SK-N-SH treated with all-trans-retinoic acid at 6 μM for 48 hours (cell line): ENCODE data around the gene PAXX.
A peak's percentile ranks its signal among the peaks of the same experiment; 100 is the strongest.

Experiments
- ATAC-seq: fragments of 200-7000 bp; cut with Tn5 transposase; 3 replicates; pipeline ENCODE4 v1.9.1; 2020; ENCODE audit warnings: mild to moderate bottlenecking, moderate library complexity
- ARNTL ChIP-seq: fragments of 450-650 bp; formaldehyde crosslinking; IDR thresholded peaks from 2 replicates; pipeline ENCODE4 v1.5.0; 2020; ENCODE audit warnings: low read depth, mild to moderate bottlenecking, moderate library complexity, borderline replicate concordance
- BACH2 ChIP-seq: fragments of 250-450 bp; sonication (Bioruptor Pico); IDR thresholded peaks from 2 replicates; pipeline ENCODE4 v1.9.0; 2021; ENCODE audit warnings: mild to moderate bottlenecking, borderline replicate concordance
- CSDC2 ChIP-seq: fragments of 250-450 bp; sonication (Bioruptor Pico); IDR thresholded peaks from 2 replicates; pipeline ENCODE4 v1.5.0; 2020; ENCODE audit warnings: mild to moderate bottlenecking, moderate library complexity
- ESRRG ChIP-seq: fragments of 250-450 bp; sonication (Bioruptor Pico); IDR thresholded peaks from 2 replicates; pipeline ENCODE4 v1.6.1; 2021; ENCODE audit warnings: mild to moderate bottlenecking
- GLIS3 ChIP-seq: fragments of 250-450 bp; sonication (Bioruptor Pico); IDR thresholded peaks from 2 replicates; pipeline ENCODE4 v1.5.0; 2020; ENCODE audit warnings: mild to moderate bottlenecking, moderate library complexity
- OSR1 ChIP-seq: fragments of 250-450 bp; sonication (Bioruptor Pico); IDR thresholded peaks from 2 replicates; pipeline ENCODE4 v1.8.0; 2022; ENCODE audit warnings: moderate library complexity, mild to moderate bottlenecking, inconsistent platforms
- RARB ChIP-seq: fragments of 250-450 bp; sonication (Bioruptor Pico); IDR thresholded peaks from 2 replicates; pipeline ENCODE4 v1.8.0; 2021; ENCODE audit warnings: mild to moderate bottlenecking, moderate library complexity
- SNAI2 ChIP-seq: fragments of 250-450 bp; sonication (Bioruptor Pico); IDR thresholded peaks from 2 replicates; pipeline ENCODE4 v1.5.0; 2020; ENCODE audit warnings: mild to moderate bottlenecking, moderate library complexity
- TCF4 ChIP-seq: fragments of 250-450 bp; sonication (Bioruptor Pico); IDR thresholded peaks from 2 replicates; pipeline ENCODE4 v1.8.0; 2021; ENCODE audit warnings: mild to moderate bottlenecking, moderate library complexity, borderline replicate concordance
- ZC3H10 ChIP-seq: fragments of 250-450 bp; sonication (Bioruptor Pico); IDR thresholded peaks from 2 replicates; pipeline ENCODE4 v1.5.1; 2021; ENCODE audit warnings: mild to moderate bottlenecking, moderate library complexity
- ZFP3 ChIP-seq: fragments of 250-450 bp; sonication (Bioruptor Pico); IDR thresholded peaks from 2 replicates; pipeline ENCODE4 v1.5.0; 2020; ENCODE audit warnings: mild to moderate bottlenecking, moderate library complexity
- ZFP30 ChIP-seq: fragments of 450-650 bp; formaldehyde crosslinking; IDR thresholded peaks from 2 replicates; pipeline ENCODE4 v1.5.0; 2022; ENCODE audit warnings: mild to moderate bottlenecking, moderate library complexity
- ZNF70 ChIP-seq: fragments of 450-650 bp; formaldehyde crosslinking; IDR thresholded peaks from 2 replicates; pipeline ENCODE4 v1.5.0; 2020; ENCODE audit warnings: mild to moderate bottlenecking, moderate library complexity
- ZNF8 ChIP-seq: fragments of 450-650 bp; formaldehyde crosslinking; IDR thresholded peaks from 2 replicates; pipeline ENCODE4 v1.5.0; 2020; ENCODE audit warnings: mild to moderate bottlenecking, moderate library complexity
- TF ChIP-seq, protein P1 (sequence below): fragments of 250-450 bp; sonication (Bioruptor Pico); IDR thresholded peaks from 2 replicates; pipeline ENCODE4 v1.8.0; 2021; ENCODE audit warnings: low read depth, mild to moderate bottlenecking, moderate library complexity, borderline replicate concordance
- TF ChIP-seq, protein P2 (sequence below): fragments of 250-450 bp; sonication (Bioruptor Pico); IDR thresholded peaks from 2 replicates; pipeline ENCODE4 v1.5.0; 2020; ENCODE audit warnings: mild to moderate bottlenecking, moderate library complexity
- TF ChIP-seq, protein P3 (sequence below): fragments of 250-450 bp; sonication (Bioruptor Pico); IDR thresholded peaks from 2 replicates; pipeline ENCODE4 v1.8.0; 2020; ENCODE audit warnings: mild to moderate bottlenecking, moderate library complexity, borderline replicate concordance
- TF ChIP-seq, protein P4 (sequence below): fragments of 250-450 bp; sonication (Bioruptor Pico); IDR thresholded peaks from 2 replicates; pipeline ENCODE4 v1.5.1; 2021; ENCODE audit warnings: mild to moderate bottlenecking, moderate library complexity

PAXX gene

DNA sequence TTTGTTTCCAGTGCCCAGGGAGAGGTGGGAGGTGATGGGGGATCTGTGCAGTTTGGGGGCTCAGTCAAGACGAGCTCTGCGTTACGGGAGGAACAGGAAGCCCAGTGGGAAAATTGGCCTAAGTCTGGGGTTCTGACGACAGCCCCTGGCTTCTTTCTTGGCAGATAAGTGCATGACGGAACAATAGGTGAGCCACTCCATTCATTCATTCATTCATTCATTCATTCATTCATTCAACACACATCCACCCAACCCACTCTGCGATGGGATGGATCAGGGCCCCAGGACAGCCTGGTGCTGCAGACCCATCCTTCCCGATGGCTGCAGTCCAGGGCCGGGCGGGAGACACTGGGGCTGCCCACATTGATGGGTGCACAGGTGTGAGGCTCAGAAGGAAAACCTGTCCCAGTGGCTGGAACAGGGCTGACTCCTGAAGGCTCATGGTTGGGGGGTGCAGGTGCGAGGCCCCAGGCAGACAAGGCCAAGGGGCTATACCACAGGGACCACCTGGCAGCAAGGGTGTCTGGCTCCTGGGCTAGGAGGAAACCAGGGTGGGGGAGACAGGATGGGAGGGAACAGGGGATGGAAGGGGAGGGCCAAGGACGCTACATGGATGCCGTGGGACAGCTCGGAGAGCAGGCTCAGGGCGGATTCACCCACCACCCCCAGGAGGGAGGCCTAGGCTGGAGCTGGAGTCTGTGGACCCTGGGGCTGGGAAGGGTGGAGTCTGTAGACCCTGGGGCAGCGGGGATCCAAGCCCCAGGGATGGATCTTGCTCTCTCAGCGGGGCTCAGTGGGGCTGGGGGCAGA is 11.3 kb upstream of the PAXX start:
- TF ChIP-seq SNAI2 (CRISPR knock-in tag) (no peak), OSR1 (CRISPR knock-in tag) (no peak), CSDC2 (CRISPR knock-in tag) (no peak), ZFP30 (CRISPR knock-in tag) (no peak)
- no peak for ATAC-seq

DNA sequence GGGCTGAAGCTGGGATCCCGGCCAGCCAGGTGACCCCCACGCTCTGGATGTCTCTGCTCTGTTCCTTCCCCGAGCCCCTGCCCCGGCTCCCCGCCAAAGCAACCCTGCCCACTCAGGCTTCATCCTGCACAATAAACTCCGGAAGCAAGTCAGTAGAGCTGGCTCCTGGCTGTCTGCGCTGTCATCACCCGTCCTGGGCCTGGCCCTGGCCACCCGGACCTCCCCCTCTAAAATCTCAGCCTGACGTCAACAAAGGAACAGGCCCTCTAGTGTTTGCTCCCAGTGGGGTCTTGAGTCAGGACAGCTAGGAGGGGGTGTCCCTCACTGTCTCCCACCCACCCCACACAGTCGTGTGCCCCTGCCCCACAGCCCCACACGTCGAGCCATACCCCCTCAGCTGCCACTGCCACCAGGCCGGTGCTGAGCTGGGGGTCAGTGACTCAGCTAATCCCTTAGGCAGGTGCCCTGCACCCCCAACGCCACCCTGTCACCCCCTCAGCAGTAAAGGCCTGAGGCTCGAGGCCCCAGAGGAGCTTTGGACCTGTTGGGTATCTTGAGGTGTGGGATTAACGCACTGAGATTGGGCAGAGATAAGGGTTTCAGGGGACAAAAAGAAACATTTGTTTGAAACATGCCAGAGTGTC is 10.5 kb upstream of the PAXX start:
- TF ChIP-seq ARNTL (CRISPR knock-in tag): no peak
- TF ChIP-seq, protein P1, sequence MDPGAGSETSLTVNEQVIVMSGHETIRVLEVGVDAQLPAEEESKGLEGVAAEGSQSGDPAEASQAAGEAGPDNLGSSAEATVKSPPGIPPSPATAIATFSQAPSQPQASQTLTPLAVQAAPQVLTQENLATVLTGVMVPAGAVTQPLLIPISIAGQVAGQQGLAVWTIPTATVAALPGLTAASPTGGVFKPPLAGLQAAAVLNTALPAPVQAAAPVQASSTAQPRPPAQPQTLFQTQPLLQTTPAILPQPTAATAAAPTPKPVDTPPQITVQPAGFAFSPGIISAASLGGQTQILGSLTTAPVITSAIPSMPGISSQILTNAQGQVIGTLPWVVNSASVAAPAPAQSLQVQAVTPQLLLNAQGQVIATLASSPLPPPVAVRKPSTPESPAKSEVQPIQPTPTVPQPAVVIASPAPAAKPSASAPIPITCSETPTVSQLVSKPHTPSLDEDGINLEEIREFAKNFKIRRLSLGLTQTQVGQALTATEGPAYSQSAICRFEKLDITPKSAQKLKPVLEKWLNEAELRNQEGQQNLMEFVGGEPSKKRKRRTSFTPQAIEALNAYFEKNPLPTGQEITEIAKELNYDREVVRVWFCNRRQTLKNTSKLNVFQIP (CRISPR knock-in tag): no peak
- TF ChIP-seq RARB (CRISPR knock-in tag): no peak
- TF ChIP-seq, protein P2, sequence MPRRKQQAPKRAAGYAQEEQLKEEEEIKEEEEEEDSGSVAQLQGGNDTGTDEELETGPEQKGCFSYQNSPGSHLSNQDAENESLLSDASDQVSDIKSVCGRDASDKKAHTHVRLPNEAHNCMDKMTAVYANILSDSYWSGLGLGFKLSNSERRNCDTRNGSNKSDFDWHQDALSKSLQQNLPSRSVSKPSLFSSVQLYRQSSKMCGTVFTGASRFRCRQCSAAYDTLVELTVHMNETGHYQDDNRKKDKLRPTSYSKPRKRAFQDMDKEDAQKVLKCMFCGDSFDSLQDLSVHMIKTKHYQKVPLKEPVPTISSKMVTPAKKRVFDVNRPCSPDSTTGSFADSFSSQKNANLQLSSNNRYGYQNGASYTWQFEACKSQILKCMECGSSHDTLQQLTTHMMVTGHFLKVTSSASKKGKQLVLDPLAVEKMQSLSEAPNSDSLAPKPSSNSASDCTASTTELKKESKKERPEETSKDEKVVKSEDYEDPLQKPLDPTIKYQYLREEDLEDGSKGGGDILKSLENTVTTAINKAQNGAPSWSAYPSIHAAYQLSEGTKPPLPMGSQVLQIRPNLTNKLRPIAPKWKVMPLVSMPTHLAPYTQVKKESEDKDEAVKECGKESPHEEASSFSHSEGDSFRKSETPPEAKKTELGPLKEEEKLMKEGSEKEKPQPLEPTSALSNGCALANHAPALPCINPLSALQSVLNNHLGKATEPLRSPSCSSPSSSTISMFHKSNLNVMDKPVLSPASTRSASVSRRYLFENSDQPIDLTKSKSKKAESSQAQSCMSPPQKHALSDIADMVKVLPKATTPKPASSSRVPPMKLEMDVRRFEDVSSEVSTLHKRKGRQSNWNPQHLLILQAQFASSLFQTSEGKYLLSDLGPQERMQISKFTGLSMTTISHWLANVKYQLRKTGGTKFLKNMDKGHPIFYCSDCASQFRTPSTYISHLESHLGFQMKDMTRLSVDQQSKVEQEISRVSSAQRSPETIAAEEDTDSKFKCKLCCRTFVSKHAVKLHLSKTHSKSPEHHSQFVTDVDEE (CRISPR knock-in tag): no peak
- no peak for TF ChIP-seq TCF4
- no peak for TF ChIP-seq ZNF70 (CRISPR knock-in tag)
- TF ChIP-seq BACH2 (CRISPR knock-in tag): no peak
- no peak for TF ChIP-seq SNAI2 (CRISPR knock-in tag)
- no peak for TF ChIP-seq CSDC2 (CRISPR knock-in tag)
- no peak for TF ChIP-seq GLIS3
- no peak for TF ChIP-seq ZC3H10 (CRISPR knock-in tag)
- TF ChIP-seq, protein P3, sequence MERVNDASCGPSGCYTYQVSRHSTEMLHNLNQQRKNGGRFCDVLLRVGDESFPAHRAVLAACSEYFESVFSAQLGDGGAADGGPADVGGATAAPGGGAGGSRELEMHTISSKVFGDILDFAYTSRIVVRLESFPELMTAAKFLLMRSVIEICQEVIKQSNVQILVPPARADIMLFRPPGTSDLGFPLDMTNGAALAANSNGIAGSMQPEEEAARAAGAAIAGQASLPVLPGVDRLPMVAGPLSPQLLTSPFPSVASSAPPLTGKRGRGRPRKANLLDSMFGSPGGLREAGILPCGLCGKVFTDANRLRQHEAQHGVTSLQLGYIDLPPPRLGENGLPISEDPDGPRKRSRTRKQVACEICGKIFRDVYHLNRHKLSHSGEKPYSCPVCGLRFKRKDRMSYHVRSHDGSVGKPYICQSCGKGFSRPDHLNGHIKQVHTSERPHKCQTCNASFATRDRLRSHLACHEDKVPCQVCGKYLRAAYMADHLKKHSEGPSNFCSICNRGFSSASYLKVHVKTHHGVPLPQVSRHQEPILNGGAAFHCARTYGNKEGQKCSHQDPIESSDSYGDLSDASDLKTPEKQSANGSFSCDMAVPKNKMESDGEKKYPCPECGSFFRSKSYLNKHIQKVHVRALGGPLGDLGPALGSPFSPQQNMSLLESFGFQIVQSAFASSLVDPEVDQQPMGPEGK: no peak
- no peak for TF ChIP-seq ZFP3 (CRISPR knock-in tag)
- TF ChIP-seq, protein P4, sequence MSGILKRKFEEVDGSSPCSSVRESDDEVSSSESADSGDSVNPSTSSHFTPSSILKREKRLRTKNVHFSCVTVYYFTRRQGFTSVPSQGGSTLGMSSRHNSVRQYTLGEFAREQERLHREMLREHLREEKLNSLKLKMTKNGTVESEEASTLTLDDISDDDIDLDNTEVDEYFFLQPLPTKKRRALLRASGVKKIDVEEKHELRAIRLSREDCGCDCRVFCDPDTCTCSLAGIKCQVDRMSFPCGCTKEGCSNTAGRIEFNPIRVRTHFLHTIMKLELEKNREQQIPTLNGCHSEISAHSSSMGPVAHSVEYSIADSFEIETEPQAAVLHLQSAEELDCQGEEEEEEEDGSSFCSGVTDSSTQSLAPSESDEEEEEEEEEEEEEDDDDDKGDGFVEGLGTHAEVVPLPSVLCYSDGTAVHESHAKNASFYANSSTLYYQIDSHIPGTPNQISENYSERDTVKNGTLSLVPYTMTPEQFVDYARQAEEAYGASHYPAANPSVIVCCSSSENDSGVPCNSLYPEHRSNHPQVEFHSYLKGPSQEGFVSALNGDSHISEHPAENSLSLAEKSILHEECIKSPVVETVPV: no peak
- 0 out of 3 replicates have a peak, but pooled peaks have one; percentile 11 for ATAC-seq

DNA sequence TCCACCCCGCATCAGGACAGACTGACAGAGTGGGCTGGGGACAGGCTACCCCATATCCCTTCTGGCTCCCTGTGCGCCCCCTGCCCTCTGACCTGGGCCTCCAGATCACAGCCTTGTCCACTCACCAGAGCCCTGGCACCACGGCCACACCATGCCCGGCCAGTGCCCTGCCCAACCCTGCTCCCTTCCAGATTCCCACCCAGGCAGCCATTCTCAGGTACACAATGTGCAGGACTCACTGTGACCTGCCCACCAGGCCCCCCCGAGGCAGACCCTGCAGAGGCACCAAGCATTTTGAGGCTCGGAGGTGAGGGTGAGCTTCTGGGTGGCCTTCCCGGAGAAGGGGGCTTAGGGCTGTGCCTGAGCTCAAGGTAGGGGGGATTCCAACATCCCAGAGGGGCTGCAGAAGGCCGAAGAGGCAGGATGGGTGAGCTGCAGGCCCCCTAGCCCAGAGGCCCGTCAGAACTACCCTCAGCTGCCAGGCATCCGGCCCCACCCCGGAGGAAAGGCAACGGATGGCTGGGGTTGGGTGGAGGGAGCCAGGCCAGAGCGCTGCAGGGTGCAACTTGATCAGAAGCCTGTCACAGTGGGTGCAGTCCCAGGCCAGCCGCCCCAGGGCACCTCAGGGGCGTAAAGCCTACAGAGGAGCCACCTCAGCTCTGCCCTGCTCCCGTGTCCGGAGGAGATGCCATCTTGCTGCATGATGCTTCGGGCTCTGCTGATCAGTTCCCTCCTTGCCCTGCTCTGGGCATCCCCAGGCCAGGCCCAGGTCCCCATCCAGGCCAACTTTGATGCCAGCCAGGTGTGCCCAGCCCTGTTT is 9.8 kb upstream of the PAXX start, which contains the start of gene LCNL1:
TSS of gene LCNL1 (plus strand) at position 762 of the 820 bp plus-strand sequence. CDS start 594 bp downstream, outside the sequence.
- ATAC-seq: no peak
- TF ChIP-seq ZNF8: no peak
- no peak for TF ChIP-seq RARB (CRISPR knock-in tag)
- TF ChIP-seq, protein P2 (CRISPR knock-in tag): no peak
- no peak for TF ChIP-seq GLIS3
- TF ChIP-seq, protein P4: no peak
- TF ChIP-seq ESRRG (CRISPR knock-in tag): no peak
- TF ChIP-seq, protein P3: no peak
- no peak for TF ChIP-seq TCF4
